Renal cortex interstitium (tissue), 11 donors: ENCODE data around the gene PPP2R5C. TPM values are rescaled to one million over a fixed set of nuclear protein-coding genes. Genes with fewer than 3 reads are reported as not detected.

Source experiments
- DNase-seq, 11 donors: peaks; one replicate each; pipeline ENCODE4 v3.0.0-alpha.2; 2013; ENCODE audit warnings: low read depth in 9 of 11, low spot score in 4 of 11; ENCODE audit errors: extremely low read depth in 1 of 11
- polyA plus RNA-seq, 3 donors: library from polyadenylated mRNA; unstranded; fragments of 120-200 nt; gene quantifications; one replicate each; pipeline ENCODE4 v1.2.1, GENCODE V29; 2013; ENCODE audit not compliant: insufficient read length in 3 of 3

The PPP2R5C gene
- polyA plus RNA-seq, 3 donors: 96.6 to 115 (median 101) TPM

- DNase-seq: no peak
These were observed 122.8 kb downstream of the PPP2R5C start for GRCh38 chr14:101884089-101884933.

DNA sequence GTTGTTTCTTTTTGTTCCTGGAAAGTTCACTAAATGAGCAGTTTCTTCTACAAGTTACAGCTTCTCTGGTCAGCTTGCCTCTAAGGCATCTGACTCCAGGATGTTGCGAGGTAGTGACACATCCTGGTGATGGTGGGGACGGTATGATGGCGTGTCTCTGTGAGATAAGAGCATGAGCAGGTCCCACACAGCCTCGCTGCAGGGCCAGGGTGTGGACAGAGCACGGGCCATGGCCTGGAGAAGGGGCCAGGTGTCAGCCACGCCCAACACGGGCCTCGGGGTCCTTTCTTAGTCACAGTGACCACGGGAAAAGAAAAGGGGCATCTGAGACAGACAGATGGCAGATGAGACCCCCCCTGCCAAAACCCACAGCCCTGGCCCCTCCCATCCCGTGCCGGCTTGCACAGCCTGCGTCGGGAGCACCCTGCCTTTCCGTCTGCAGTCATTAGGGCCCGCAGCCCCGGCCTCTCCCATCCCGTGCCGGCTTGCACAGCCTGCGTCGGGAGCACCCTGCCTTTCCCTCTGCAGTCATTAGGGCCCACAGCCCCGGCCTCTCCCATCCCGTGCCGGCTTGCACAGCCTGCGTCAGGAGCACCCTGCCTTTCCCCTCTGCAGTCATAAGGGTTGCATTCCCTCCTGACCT is 123.5 kb downstream of the PPP2R5C start:
- DNase-seq: no peak

DNA sequence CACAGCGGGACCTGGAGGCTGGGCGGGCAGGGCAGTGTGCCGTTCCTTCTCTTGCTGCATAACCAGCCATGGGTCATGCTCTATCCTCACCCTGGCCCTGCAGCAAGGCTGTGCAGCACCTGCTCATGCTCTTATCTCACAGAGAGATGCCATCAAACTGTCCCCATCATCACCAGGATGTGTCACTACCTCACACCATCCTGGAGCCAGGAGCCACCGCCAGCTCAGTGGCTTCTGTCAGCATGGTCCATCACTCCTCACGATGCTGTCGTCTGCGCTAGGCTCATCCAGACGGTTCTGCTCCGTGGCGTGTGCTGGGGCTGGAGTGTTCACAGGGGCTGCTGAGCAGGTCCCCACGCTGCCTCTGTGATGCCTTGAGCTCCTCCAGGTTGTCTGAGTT is 125.7 kb downstream of the PPP2R5C start:
- no peak for DNase-seq

DNA sequence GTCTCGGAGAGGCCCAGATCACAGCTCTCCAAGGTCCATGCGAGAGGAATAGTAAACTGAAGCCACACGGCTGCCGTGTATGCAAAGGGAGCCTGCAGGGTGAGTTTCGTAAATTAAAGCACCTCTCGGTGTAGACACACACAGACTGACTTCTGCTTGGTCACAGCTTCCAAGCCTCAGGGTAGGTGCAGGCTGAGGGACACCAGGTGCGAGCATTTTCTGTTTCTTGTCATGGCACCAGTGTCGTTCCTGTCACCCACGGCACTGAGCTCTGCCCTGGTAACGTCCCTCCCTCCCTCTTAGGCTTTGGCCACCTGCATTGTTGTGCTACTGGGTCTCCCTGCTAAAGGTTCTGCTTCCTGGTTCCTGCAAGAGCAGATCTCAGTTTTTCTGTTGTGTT is 126.7 kb downstream of the PPP2R5C start:
- DNase-seq: no peak

- no peak for DNase-seq
These were observed 127.9 kb downstream of the PPP2R5C start for GRCh38 chr14:101889366-101889765.

DNA sequence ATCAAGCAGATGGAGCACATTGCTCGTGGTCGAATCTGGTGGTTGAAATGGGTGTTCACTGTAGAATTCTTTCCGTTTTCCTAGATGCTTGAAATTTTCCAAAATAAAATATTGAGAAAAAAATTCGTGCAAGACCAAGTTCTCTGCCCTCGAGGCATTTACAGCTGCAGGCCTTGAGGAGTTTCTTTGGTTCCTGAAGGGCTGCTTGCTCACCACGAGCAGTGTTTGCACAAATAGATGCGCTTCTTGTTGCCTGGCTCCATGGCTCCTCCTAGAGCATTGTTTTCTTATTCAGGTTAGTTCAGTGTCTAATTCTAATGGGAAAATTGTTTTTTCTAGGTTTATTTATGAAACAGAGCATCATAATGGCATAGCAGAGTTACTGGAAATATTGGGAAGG is 128.4 kb downstream of the PPP2R5C start:
- no peak for DNase-seq

DNA sequence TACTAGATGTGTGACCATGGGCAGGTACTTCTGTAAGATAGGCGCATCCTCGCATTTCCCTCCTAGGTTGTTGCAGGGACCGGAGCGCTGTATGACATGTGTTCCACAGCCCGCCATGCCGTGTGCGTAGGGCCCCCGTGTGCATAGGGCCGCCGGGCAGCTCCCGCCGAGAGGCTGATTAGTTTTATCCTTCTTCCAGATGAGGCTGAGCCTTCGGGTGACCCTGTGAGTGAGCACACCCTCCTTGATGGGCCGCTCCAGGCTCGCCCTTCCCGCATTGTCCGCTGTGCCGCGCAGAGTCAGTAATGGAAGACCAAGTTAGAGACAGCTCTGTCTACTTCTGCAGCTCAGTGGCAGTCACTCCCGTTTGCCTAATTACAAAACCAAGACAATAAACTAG is 130.0 kb downstream of the PPP2R5C start:
- DNase-seq: no peak

DNA sequence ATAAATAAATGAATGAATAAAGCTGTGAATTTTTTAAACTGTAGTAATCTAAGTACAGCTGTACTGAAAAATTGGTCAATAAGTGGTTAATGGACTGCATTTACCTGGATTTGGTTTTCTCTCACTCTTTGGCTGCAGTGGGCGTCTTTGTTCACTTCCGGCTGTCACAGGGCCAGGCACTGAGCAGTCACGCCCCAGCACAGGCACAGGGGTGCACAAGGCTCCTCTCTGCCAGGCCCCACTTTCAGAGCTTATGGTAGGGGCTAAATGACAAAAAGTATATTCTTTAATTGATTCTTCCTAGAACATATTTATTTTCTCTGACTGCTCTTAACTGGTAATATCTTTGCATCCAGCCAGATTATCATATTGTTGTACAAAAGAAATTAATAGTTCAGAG is 132.2 kb downstream of the PPP2R5C start:
- no peak for DNase-seq

- no peak for DNase-seq
These were observed 133.0 kb downstream of the PPP2R5C start for GRCh38 chr14:101894365-101895081.

GRCh38 chr14:101895256-101895655 is 133.7 kb downstream of the PPP2R5C start:
- no peak for DNase-seq

DNA sequence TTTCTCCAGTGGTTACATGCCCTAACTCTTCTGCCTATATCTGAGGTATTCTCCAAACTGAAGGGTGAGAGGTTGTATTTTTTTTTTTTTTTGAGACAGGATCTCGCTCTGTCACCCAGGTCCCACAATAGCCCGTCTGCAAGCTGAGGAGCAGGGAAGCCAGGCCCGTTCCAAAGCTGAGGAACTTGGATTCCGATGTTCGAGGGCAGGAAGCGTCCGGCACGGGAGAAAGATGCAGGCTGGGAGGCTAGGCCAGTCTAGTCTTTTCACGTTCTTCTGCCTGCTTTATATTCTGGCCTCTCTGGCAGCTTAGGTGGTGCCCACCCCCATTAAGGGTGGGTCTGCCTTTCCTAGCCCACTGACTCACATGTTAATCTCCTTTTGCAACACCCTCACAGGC is 135.8 kb downstream of the PPP2R5C start:
- DNase-seq: no peak

DNA sequence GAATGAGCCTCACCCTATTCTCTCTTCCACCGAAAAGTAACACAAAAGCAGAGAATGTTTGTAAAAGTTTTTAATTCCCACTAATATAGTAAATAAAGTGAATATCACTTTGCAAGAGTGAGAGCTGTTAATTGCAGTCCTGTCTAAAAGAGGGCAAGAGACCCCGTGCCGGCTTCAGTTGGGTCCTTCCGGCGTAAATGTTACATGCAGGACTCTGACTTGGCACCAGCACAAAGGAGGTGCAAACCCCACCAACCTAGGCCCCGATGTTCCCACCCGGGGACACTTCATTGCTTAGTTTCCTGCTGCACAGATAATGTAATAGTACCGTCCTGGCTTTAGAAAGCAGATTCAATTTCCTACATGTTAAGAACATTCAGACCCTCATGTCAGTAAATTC is 136.9 kb downstream of the PPP2R5C start:
- no peak for DNase-seq

DNA sequence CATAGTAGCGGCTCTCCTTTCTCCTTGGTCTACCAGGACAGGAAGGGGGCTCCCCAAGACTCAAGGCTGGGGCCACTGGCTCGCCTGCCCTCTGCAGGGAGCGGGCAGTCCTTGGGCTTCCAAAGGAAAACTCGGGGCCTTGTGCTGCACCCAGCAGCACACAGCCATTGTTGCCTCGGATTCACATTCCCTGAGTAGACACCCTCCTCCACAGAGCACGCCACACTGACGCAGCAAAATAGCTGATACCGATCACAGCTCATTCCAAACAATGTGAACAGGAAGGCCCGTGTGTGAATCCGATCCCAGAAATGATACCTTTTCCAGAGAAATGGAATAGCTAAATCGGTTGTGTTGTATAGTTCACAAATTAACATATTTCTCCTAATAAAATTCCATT is 137.8 kb downstream of the PPP2R5C start:
- no peak for DNase-seq

- no peak for DNase-seq
These were observed 138.7 kb downstream of the PPP2R5C start for GRCh38 chr14:101900253-101900652.

- DNase-seq: no peak
These were observed 141.6 kb downstream of the PPP2R5C start for GRCh38 chr14:101903111-101903561.

- DNase-seq: no peak
These were observed 144.1 kb downstream of the PPP2R5C start for GRCh38 chr14:101905614-101906013.

DNA sequence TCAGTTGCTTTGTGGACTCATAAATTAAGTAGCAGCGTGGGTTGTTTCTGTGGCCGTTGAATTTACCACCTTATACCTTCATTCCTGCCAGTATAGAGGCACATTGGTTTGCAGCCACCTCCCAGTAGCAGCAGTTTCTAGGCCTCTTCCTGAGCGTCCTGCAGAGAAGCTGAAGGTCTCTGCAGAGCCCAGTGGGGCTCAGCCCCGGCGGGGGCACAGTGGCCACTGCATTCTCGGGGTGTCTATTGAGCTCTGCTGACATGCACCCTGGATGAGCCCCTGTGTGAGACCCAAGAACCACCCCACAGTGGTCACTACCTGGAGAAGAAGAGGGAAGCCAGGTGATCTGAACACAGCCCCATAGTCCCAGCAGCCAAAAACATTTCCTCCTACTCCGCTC is 145.1 kb downstream of the PPP2R5C start:
- no peak for DNase-seq

DNA sequence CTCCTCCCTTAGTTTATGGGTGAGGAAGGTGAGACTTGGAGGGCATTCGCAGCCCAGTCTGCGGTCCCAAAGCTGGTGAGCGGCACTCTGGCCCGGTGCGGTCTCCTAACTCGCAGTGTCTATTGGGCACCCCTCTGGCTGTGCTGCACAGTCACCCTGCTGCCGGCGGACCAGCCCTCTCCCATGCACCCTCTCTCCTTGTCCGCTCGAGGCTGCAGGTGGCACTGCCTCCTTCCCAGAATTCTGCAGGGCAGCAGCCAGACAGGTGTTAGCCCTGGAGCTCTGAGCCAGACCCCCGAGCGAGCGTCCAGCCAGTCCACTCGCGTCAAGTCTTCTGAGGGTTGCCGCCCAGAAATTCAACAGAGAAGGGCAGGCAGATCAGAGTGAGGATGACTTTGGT is 146.1 kb downstream of the PPP2R5C start:
- no peak for DNase-seq

GRCh38 chr14:101908795-101909194 is 147.3 kb downstream of the PPP2R5C start:
- no peak for DNase-seq
